GM19239 (cell line): Measurements from ENCODE around the gene NFATC1.
A peak's percentile ranks its signal among the peaks of the same experiment; 100 is the strongest.

Experiments
- DNase-seq: peaks from one replicate; pipeline ENCODE4 v3.0.0; 2011; ENCODE audit warnings: low spot score; ENCODE audit not compliant: insufficient read length
- FAIRE-seq: peaks from 2 replicates; lab custom pipeline; 2011; peaks lifted over from hg19 to GRCh38; lab: Jason Lieb, UNC

The NFATC1 gene

GRCh38 chr18:79436556-79437275, 41.0 kb downstream of the NFATC1 start:
- DNase-seq (no peak), FAIRE-seq (no peak)

GRCh38 chr18:79438089-79438897, 42.6 kb downstream of the NFATC1 start:
- DNase-seq, result no peak
- FAIRE-seq, result no peak

- no peak for FAIRE-seq
- no peak for DNase-seq
Measured at GRCh38 chr18:79438898-79439627, 43.3 kb downstream of the NFATC1 start.

GRCh38 chr18:79439628-79440023, 43.9 kb downstream of the NFATC1 start:
- FAIRE-seq (no peak), DNase-seq (no peak)

GRCh38 chr18:79440316-79441110, 44.8 kb downstream of the NFATC1 start:
- FAIRE-seq (no peak), DNase-seq (no peak)

GRCh38 chr18:79441420-79441819, 45.7 kb downstream of the NFATC1 start:
- DNase-seq (no peak), FAIRE-seq (no peak)

GRCh38 chr18:79442508-79443221, 46.9 kb downstream of the NFATC1 start:
- no peak for DNase-seq
- peak; percentile 57 for FAIRE-seq

- FAIRE-seq, result no peak
- no peak for DNase-seq
Measured at GRCh38 chr18:79445221-79445620, 49.5 kb downstream of the NFATC1 start.

- no peak for FAIRE-seq
- no peak for DNase-seq
Measured at GRCh38 chr18:79445696-79446561, 50.2 kb downstream of the NFATC1 start.

- no peak for FAIRE-seq
- DNase-seq, result no peak
Measured at GRCh38 chr18:79446931-79447330, 51.2 kb downstream of the NFATC1 start.

GRCh38 chr18:79447703-79448367, 52.1 kb downstream of the NFATC1 start:
- DNase-seq, result no peak

GRCh38 chr18:79448621-79449020, 52.9 kb downstream of the NFATC1 start:
- DNase-seq, result no peak
- FAIRE-seq, result no peak

More at GRCh38 chr18:79447703-79448367, 52.1 kb downstream of the NFATC1 start:
- FAIRE-seq, result no peak

- no peak for FAIRE-seq
- DNase-seq, result no peak
Measured at GRCh38 chr18:79449551-79450288, 54.0 kb downstream of the NFATC1 start.

GRCh38 chr18:79450289-79451080, 54.8 kb downstream of the NFATC1 start:
- FAIRE-seq, result no peak

GRCh38 chr18:79451237-79452125, 55.8 kb downstream of the NFATC1 start:
- DNase-seq (no peak), FAIRE-seq (no peak)

More at GRCh38 chr18:79450289-79451080, 54.8 kb downstream of the NFATC1 start:
- no peak for DNase-seq
